SK-N-SH treated with all-trans-retinoic acid at 6 μM for 48 hours (cell line): ENCODE measurements around the gene GAST.

Experiments used
- ARNTL ChIP-seq: fragments of 450-650 bp; formaldehyde crosslinking; IDR thresholded peaks from 2 replicates; pipeline ENCODE4 v1.5.0; 2020; ENCODE audit warnings: low read depth, mild to moderate bottlenecking, moderate library complexity, borderline replicate concordance
- CSRNP3 ChIP-seq: fragments of 250-450 bp; sonication (Bioruptor Pico); IDR thresholded peaks from 2 replicates; pipeline ENCODE4 v1.5.1; 2021; ENCODE audit warnings: mild to moderate bottlenecking, moderate library complexity
- ESRRG ChIP-seq: fragments of 250-450 bp; sonication (Bioruptor Pico); IDR thresholded peaks from 2 replicates; pipeline ENCODE4 v1.6.1; 2021; ENCODE audit warnings: mild to moderate bottlenecking
- POU6F1 ChIP-seq: fragments of 250-450 bp; sonication (Bioruptor Pico); IDR thresholded peaks from 2 replicates; pipeline ENCODE4 v1.8.0; 2021; ENCODE audit warnings: low read depth, mild to moderate bottlenecking, moderate library complexity, borderline replicate concordance
- TCF4 ChIP-seq: fragments of 250-450 bp; sonication (Bioruptor Pico); IDR thresholded peaks from 2 replicates; pipeline ENCODE4 v1.8.0; 2021; ENCODE audit warnings: mild to moderate bottlenecking, moderate library complexity, borderline replicate concordance
- TOX ChIP-seq: fragments of 250-450 bp; sonication (Bioruptor Pico); IDR thresholded peaks from 2 replicates; pipeline ENCODE4 v1.8.0; 2021; ENCODE audit warnings: mild to moderate bottlenecking, moderate library complexity, borderline replicate concordance
- TSHZ2 ChIP-seq: fragments of 250-450 bp; sonication (Bioruptor Pico); IDR thresholded peaks from 2 replicates; pipeline ENCODE4 v1.5.0; 2020; ENCODE audit warnings: mild to moderate bottlenecking, moderate library complexity
- ZC3H10 ChIP-seq: fragments of 250-450 bp; sonication (Bioruptor Pico); IDR thresholded peaks from 2 replicates; pipeline ENCODE4 v1.5.1; 2021; ENCODE audit warnings: mild to moderate bottlenecking, moderate library complexity
- ZFP30 ChIP-seq: fragments of 450-650 bp; formaldehyde crosslinking; IDR thresholded peaks from 2 replicates; pipeline ENCODE4 v1.5.0; 2022; ENCODE audit warnings: mild to moderate bottlenecking, moderate library complexity
- ZNF565 ChIP-seq: fragments of 450-650 bp; formaldehyde crosslinking; conservative IDR thresholded peaks from 2 replicates; pipeline ENCODE4 v1.5.0; 2020; ENCODE audit warnings: low read depth, mild to moderate bottlenecking, moderate library complexity
- ZNF70 ChIP-seq: fragments of 450-650 bp; formaldehyde crosslinking; IDR thresholded peaks from 2 replicates; pipeline ENCODE4 v1.5.0; 2020; ENCODE audit warnings: mild to moderate bottlenecking, moderate library complexity
- ZNF8 ChIP-seq: fragments of 450-650 bp; formaldehyde crosslinking; IDR thresholded peaks from 2 replicates; pipeline ENCODE4 v1.5.0; 2020; ENCODE audit warnings: mild to moderate bottlenecking, moderate library complexity
- TF ChIP-seq, protein P1 (sequence below): fragments of 250-450 bp; sonication (Bioruptor Pico); IDR thresholded peaks from 2 replicates; pipeline ENCODE4 v1.5.1; 2020; ENCODE audit warnings: low read depth, mild to moderate bottlenecking, moderate library complexity
- TF ChIP-seq, protein P2 (sequence below): fragments of 250-450 bp; sonication (Bioruptor Pico); IDR thresholded peaks from 2 replicates; pipeline ENCODE4 v1.8.0; 2020; ENCODE audit warnings: mild to moderate bottlenecking, moderate library complexity, borderline replicate concordance

- TF ChIP-seq CSRNP3: no peak
- TF ChIP-seq ZNF70 (CRISPR knock-in tag): no peak
- no peak for TF ChIP-seq ZFP30 (CRISPR knock-in tag)
- TF ChIP-seq, protein P1, sequence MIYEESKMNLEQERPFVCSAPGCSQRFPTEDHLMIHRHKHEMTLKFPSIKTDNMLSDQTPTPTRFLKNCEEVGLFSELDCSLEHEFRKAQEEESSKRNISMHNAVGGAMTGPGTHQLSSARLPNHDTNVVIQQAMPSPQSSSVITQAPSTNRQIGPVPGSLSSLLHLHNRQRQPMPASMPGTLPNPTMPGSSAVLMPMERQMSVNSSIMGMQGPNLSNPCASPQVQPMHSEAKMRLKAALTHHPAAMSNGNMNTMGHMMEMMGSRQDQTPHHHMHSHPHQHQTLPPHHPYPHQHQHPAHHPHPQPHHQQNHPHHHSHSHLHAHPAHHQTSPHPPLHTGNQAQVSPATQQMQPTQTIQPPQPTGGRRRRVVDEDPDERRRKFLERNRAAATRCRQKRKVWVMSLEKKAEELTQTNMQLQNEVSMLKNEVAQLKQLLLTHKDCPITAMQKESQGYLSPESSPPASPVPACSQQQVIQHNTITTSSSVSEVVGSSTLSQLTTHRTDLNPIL (CRISPR knock-in tag): no peak
- TF ChIP-seq ZC3H10: no peak
- no peak for TF ChIP-seq ZNF565 (CRISPR knock-in tag)
- no peak for TF ChIP-seq TSHZ2 (CRISPR knock-in tag)
- no peak for TF ChIP-seq ARNTL
- no peak for TF ChIP-seq TCF4 (CRISPR knock-in tag)
- TF ChIP-seq, protein P2, sequence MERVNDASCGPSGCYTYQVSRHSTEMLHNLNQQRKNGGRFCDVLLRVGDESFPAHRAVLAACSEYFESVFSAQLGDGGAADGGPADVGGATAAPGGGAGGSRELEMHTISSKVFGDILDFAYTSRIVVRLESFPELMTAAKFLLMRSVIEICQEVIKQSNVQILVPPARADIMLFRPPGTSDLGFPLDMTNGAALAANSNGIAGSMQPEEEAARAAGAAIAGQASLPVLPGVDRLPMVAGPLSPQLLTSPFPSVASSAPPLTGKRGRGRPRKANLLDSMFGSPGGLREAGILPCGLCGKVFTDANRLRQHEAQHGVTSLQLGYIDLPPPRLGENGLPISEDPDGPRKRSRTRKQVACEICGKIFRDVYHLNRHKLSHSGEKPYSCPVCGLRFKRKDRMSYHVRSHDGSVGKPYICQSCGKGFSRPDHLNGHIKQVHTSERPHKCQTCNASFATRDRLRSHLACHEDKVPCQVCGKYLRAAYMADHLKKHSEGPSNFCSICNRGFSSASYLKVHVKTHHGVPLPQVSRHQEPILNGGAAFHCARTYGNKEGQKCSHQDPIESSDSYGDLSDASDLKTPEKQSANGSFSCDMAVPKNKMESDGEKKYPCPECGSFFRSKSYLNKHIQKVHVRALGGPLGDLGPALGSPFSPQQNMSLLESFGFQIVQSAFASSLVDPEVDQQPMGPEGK: no peak
- no peak for TF ChIP-seq ZNF8 (CRISPR knock-in tag)
- TF ChIP-seq ESRRG (CRISPR knock-in tag): no peak
- TF ChIP-seq POU6F1 (CRISPR knock-in tag): no peak
- no peak for TF ChIP-seq TOX
Measured at GRCh38 chr17:41666708-41667279, 45.3 kb upstream of the GAST start.
